CD14-positive monocyte (primary cell): ENCODE results near the gene SIPA1. TPM values are rescaled to one million over a fixed set of nuclear protein-coding genes. Genes with fewer than 3 reads are reported as not detected.
A peak's percentile ranks its signal among the peaks of the same experiment; 100 is the strongest.

ENCODE experiments used
- DNase-seq, 3 donors: peaks; one replicate each; pipeline ENCODE4 v3.0.0-alpha.2; 2011 to 2022
- H2AFZ ChIP-seq: 2 replicates; pipeline ENCODE4 v1.6.0; 2012; ENCODE audit warnings: mild to moderate bottlenecking, low read depth, low read length, inconsistent platforms; ENCODE audit not compliant: insufficient read depth, poor library complexity, severe bottlenecking
- H3K27ac ChIP-seq, 2 donors: 1 replicate in 1 of 2; 2 replicates in 1 of 2; pipeline ENCODE4 v1.5.1; 2012 to 2013; ENCODE audit warnings: low read length in 2 of 2, control low read depth in 1 of 2, inconsistent platforms in 1 of 2, low read depth in 1 of 2, mild to moderate bottlenecking in 1 of 2
- H3K27me3 ChIP-seq, 2 donors: one replicate each; pipeline versions ENCODE4 v1.6.0 to v1.6.1; 2011 to 2013; ENCODE audit warnings: low read length in 2 of 2; ENCODE audit not compliant: control insufficient read depth in 2 of 2, insufficient read depth in 2 of 2
- H3K36me3 ChIP-seq, 2 donors: replicated peaks in 1 of 2; 1 replicate in 1 of 2; 2 replicates in 1 of 2; pipeline versions ENCODE4 v1.5.1 to v1.6.1; 2012 to 2013; ENCODE audit warnings: low read length in 2 of 2, control low read depth in 1 of 2, inconsistent platforms in 1 of 2, mild to moderate bottlenecking in 1 of 2; ENCODE audit not compliant: insufficient read depth in 2 of 2, control insufficient read depth in 1 of 2
- H3K4me1 ChIP-seq, 2 donors: 1 replicate in 1 of 2; 2 replicates in 1 of 2; pipeline versions ENCODE4 v1.5.1 to v1.6.1; 2012 to 2013; ENCODE audit warnings: low read length in 2 of 2, control low read depth in 1 of 2, inconsistent platforms in 1 of 2, mild to moderate bottlenecking in 1 of 2, moderate library complexity in 1 of 2; ENCODE audit not compliant: insufficient read depth in 2 of 2, control insufficient read depth in 1 of 2
- H3K4me2 ChIP-seq: replicated peaks from 2 replicates; pipeline ENCODE3; 2012; ENCODE audit warnings: low read length, moderate library complexity, mild to moderate bottlenecking; ENCODE audit not compliant: poor library complexity, severe bottlenecking; ENCODE audit errors: extremely low read depth
- H3K4me3 ChIP-seq, 3 experiments: fragments of 200-600 bp in 1 of 3; sonication (generic) in 1 of 3; replicated peaks in 1 of 3; 1 replicate in 2 of 3; 2 replicates in 1 of 3; pipeline ENCODE4 v1.5.1; 2011 to 2013; ENCODE audit warnings: low read length in 3 of 3, mild to moderate bottlenecking in 3 of 3, control low read depth in 2 of 3, low read depth in 2 of 3, inconsistent platforms in 1 of 3, moderate library complexity in 1 of 3
- H3K79me2 ChIP-seq: 2 replicates; pipeline ENCODE4 v1.6.0; 2012; ENCODE audit warnings: mild to moderate bottlenecking, control low read depth, inconsistent platforms, low read length, moderate library complexity; ENCODE audit not compliant: insufficient read depth
- H3K9ac ChIP-seq: 2 replicates; pipeline ENCODE4 v1.6.0; 2017; ENCODE audit warnings: low read length, mild to moderate bottlenecking; ENCODE audit not compliant: insufficient read depth, poor library complexity, severe bottlenecking
- H3K9me3 ChIP-seq, 2 donors: replicated peaks in 1 of 2; 1 replicate in 1 of 2; 2 replicates in 1 of 2; pipeline versions ENCODE4 v1.5.1 to v1.6.1; 2012 to 2013; ENCODE audit warnings: low read length in 2 of 2, control low read depth in 1 of 2; ENCODE audit not compliant: control insufficient read depth in 1 of 2, insufficient read depth in 1 of 2
- H4K20me1 ChIP-seq: 2 replicates; pipeline ENCODE4 v1.6.0; 2012; ENCODE audit warnings: mild to moderate bottlenecking, low read length, control low read depth, moderate library complexity; ENCODE audit not compliant: insufficient read depth
- H3K27ac Mint-ChIP-seq, 7 donors: one replicate each; pipeline ENCODE4 v1.8.0; 2020; ENCODE audit warnings: mild to moderate bottlenecking in 7 of 7, mixed read lengths in 7 of 7, moderate library complexity in 6 of 7, inconsistent platforms in 2 of 7
- H3K27me3 Mint-ChIP-seq, 3 donors: one replicate each; pipeline ENCODE4 v1.8.0; 2021 to 2022; ENCODE audit warnings: low read depth in 3 of 3, mild to moderate bottlenecking in 3 of 3, mixed read lengths in 3 of 3, moderate library complexity in 3 of 3, inconsistent platforms in 1 of 3
- H3K36me3 Mint-ChIP-seq, 2 donors: one replicate each; pipeline ENCODE4 v1.8.0; 2020; ENCODE audit warnings: mixed read lengths in 2 of 2, inconsistent platforms in 1 of 2, mild to moderate bottlenecking in 1 of 2
- H3K4me1 Mint-ChIP-seq: one replicate; pipeline ENCODE4 v1.8.0; 2020; ENCODE audit warnings: mild to moderate bottlenecking, mixed read lengths
- H3K4me3 Mint-ChIP-seq, 2 donors: one replicate each; pipeline ENCODE4 v1.8.0; 2020; ENCODE audit warnings: mild to moderate bottlenecking in 2 of 2, mixed read lengths in 2 of 2, moderate library complexity in 1 of 2
- H3K9me3 Mint-ChIP-seq, 7 donors: one replicate each; pipeline ENCODE4 v1.8.0; 2020 to 2022; ENCODE audit warnings: mixed read lengths in 7 of 7, mild to moderate bottlenecking in 6 of 7, moderate library complexity in 6 of 7, inconsistent platforms in 2 of 7
- CTCF ChIP-seq: fragments of 200-600 bp; IDR thresholded peaks from one replicate; pipeline ENCODE4 v1.8.0; 2022; ENCODE audit warnings: antibody characterized with exemption, mild to moderate bottlenecking
- WGBS: methylation state at CpG from one replicate; pipeline ENCODE4 v1.1.5; 2013; ENCODE audit warnings: missing lambda C conversion rate; ENCODE audit not compliant: insufficient coverage; 5-methylcytosine and 5-hydroxymethylcytosine counted together
- intact Hi-C, 2 donors: fragments of 100-400 bp; cut with micrococcal nuclease; formaldehyde crosslinking; loops; one replicate each; pipeline versions ENCODE4 v1.15.0 to v1.15.1; 2023
- polyA plus RNA-seq, 3 donors: library from polyadenylated mRNA; depleted of rRNA in 1 of 3; unstranded in 2 of 3; stranded (reverse) in 1 of 3; fragments of 300-500 nt in 2 of 3; fragments of >200 nt in 1 of 3; fragmentation: Illumina TruSeq in 2 of 3; gene quantifications; 1 replicate in 2 of 3; 2 replicates in 1 of 3; pipeline ENCODE4 v1.2.3, GENCODE V29; 2012 to 2021

Gene SIPA1
- polyA plus RNA-seq, 3 donors = 83.4 to 110 (median 86.5) TPM

- TF ChIP-seq CTCF = no peak
- Histone ChIP-seq H3K4me1 (peaks cover 19 to 48% of the 10 kb centered on the region in 2 donors), H3K9me3 (no peaks in the 10 kb centered on the region), H4K20me1 (peaks cover 93% of the 10 kb centered on the region), H3K36me3 (peaks cover 73 to 84% of the 10 kb centered on the region in 2 donors), H2AFZ (no peak overlapping the region), H3K4me3 (no peak overlapping the region), H3K79me2 (peaks cover 49% of the 10 kb centered on the region), H3K27ac (no peak overlapping the region), H3K27me3 (no peaks in the 10 kb centered on the region), H3K9ac (no peak overlapping the region), H3K4me2 (no peak overlapping the region)
- intact Hi-C loops = no loop called here
- Mint-ChIP-seq H3K4me1 (peaks cover 31% of the 10 kb centered on the region), H3K36me3 (peaks cover 65 to 81% of the 10 kb centered on the region in 2 donors), H3K27ac (peak overlapping the region in 2 of 7 donors; percentile 10 to 66), H3K9me3 (no peaks in the 10 kb centered on the region), H3K4me3 (no peak overlapping the region), H3K27me3 (no peaks in the 10 kb centered on the region)
- WGBS = 96% methylated on average over 4 of the region's 10 CpGs
- DNase-seq = no peak
These were observed 7.8 kb downstream of the SIPA1 start for GRCh38 chr11:65645710-65646109.

GRCh38 chr11:65646288-65646957 is 8.5 kb downstream of the SIPA1 start:
- Mint-ChIP-seq H3K4me1 (peaks cover 34% of the 10 kb centered on the region), H3K27ac (no peak overlapping the region), H3K4me3 (no peak overlapping the region), H3K9me3 (no peaks in the 10 kb centered on the region), H3K36me3 (peaks cover 72 to 88% of the 10 kb centered on the region in 2 donors), H3K27me3 (no peaks in the 10 kb centered on the region)
- H3K4me3 ChIP-seq = no peak overlapping the region
- intact Hi-C loops = no loop called here
- 98% methylated on average over 33 of the region's 68 CpGs for WGBS
- no peak for TF ChIP-seq CTCF
- H4K20me1 ChIP-seq = peaks cover 94% of the 10 kb centered on the region
- H3K79me2 ChIP-seq = peaks cover 42% of the 10 kb centered on the region
- H3K4me2 ChIP-seq = no peak overlapping the region
- H3K36me3 ChIP-seq = peaks cover 81 to 91% of the 10 kb centered on the region in 2 donors
- H2AFZ ChIP-seq = no peak overlapping the region
- no peaks in the 10 kb centered on the region for H3K27me3 ChIP-seq
- no peak overlapping the region for H3K27ac ChIP-seq
- DNase-seq = no peak
- peaks cover 21 to 48% of the 10 kb centered on the region in 2 donors for H3K4me1 ChIP-seq
- H3K9me3 ChIP-seq = no peaks in the 10 kb centered on the region
- H3K9ac ChIP-seq = no peak overlapping the region
